HL-60/S4 treated with retinoic acid at 250 ng/mL for 4 days and 3 days (cell line): Measurements from ENCODE around the gene UBE2I.

Experiments
- in situ Hi-C: fragments of 300-500 bp; cut with MboI; formaldehyde crosslinking; loops from 2 replicates; pipeline ENCODE4 v1.7.0; 2022; ENCODE audit warnings: low sequenced_read_pairs

UBE2I gene

GRCh38 chr16:1277151-1277598, 32.3 kb upstream of the UBE2I start:
- in situ Hi-C loops: no loop called here

GRCh38 chr16:1277617-1278282, 31.7 kb upstream of the UBE2I start:
- in situ Hi-C loops: no loop called here

- in situ Hi-C loops: no loop called here
Measured at GRCh38 chr16:1278477-1278876, 31.0 kb upstream of the UBE2I start.

- in situ Hi-C loops: no loop called here
Measured at GRCh38 chr16:1279081-1279944, 30.1 kb upstream of the UBE2I start.

GRCh38 chr16:1279945-1280589, 29.4 kb upstream of the UBE2I start:
- in situ Hi-C loops: no loop called here

GRCh38 chr16:1280783-1281182, 28.7 kb upstream of the UBE2I start:
- in situ Hi-C loops: no loop called here

- in situ Hi-C loops: no loop called here
Measured at GRCh38 chr16:1281517-1281916, 27.9 kb upstream of the UBE2I start.

GRCh38 chr16:1282324-1282973, 27.0 kb upstream of the UBE2I start:
- in situ Hi-C loops: no loop called here

GRCh38 chr16:1283296-1283695, 26.1 kb upstream of the UBE2I start:
- in situ Hi-C loops: no loop called here

GRCh38 chr16:1283996-1284616, 25.3 kb upstream of the UBE2I start:
- in situ Hi-C loops: no loop called here

- in situ Hi-C loops: no loop called here
Measured at GRCh38 chr16:1285669-1286512, 23.5 kb upstream of the UBE2I start.

- in situ Hi-C loops: no loop called here
Measured at GRCh38 chr16:1286513-1287094, 22.8 kb upstream of the UBE2I start.

- in situ Hi-C loops: no loop called here
Measured at GRCh38 chr16:1287982-1288670, 21.3 kb upstream of the UBE2I start.

- in situ Hi-C loops: no loop called here
Measured at GRCh38 chr16:1288813-1289476, 20.5 kb upstream of the UBE2I start.

- in situ Hi-C loops: no loop called here
Measured at GRCh38 chr16:1289477-1289866, 20.0 kb upstream of the UBE2I start.

GRCh38 chr16:1290063-1290501, 19.4 kb upstream of the UBE2I start:
- in situ Hi-C loops: no loop called here

GRCh38 chr16:1290860-1291575, 18.4 kb upstream of the UBE2I start:
- in situ Hi-C loops: no loop called here

- in situ Hi-C loops: no loop called here
Measured at GRCh38 chr16:1291576-1291974, 17.9 kb upstream of the UBE2I start.
